ENCODE results near the gene PCGF2.

PCGF2 gene

GRCh38 chr17:38701504-38702165 is 46.5 kb downstream of the PCGF2 start (continued):
- TF ChIP-seq PATZ1 (tag by site-specific recombination; IDR thresholded peaks at IDR 0.05) (peak; percentile 11), ZNF549 (tag by site-specific recombination; IDR thresholded peaks at IDR 0.05) (no peak), ZNF654 (tag by site-specific recombination; IDR thresholded peaks at IDR 0.05; ENCODE audit: low read depth) (no peak), GLIS2 (tag by site-specific recombination; IDR thresholded peaks at IDR 0.05) (0 out of 2 replicates have a peak, but pooled peaks have one; percentile 28), ZFHX2 (tag by site-specific recombination; conservative IDR thresholded peaks at IDR 0.05) (peak; percentile 87), KLF1 (tag by site-specific recombination; IDR thresholded peaks at IDR 0.05) (peak; percentile 29; the same call in 1 of the 2 replicates), WT1 (tag by site-specific recombination; IDR thresholded peaks at IDR 0.05) (no peak), ZNF777 (tag by site-specific recombination; IDR thresholded peaks at IDR 0.05; ENCODE audit: borderline replicate concordance) (peak; percentile 36; the same call in 1 of the 2 replicates), ZNF335 (tag by site-specific recombination; conservative IDR thresholded peaks at IDR 0.05) (peak; percentile 75; the same call in 1 of the 2 replicates), ZNF341 (tag by site-specific recombination; IDR thresholded peaks at IDR 0.05; ENCODE audit: low read depth) (no peak), ZBTB21 (tag by site-specific recombination; IDR thresholded peaks at IDR 0.05) (0 out of 2 replicates have a peak, but pooled peaks have one; percentile 14), HOXC10 (CRISPR knock-in tag; IDR thresholded peaks at IDR 0.05) (0 out of 2 replicates have a peak, but pooled peaks have one; percentile 9), GLI4 (tag by site-specific recombination; IDR thresholded peaks at IDR 0.05) (no peak), ZNF473 (tag by site-specific recombination; IDR thresholded peaks at IDR 0.05) (no peak), ZNF266 (tag by site-specific recombination; IDR thresholded peaks at IDR 0.05; ENCODE audit: low read depth) (no peak), ZNF366 (tag by site-specific recombination; conservative IDR thresholded peaks at IDR 0.05) (no peak), ZNF114 (tag by site-specific recombination; IDR thresholded peaks at IDR 0.05) (no peak), GLIS1 (tag by site-specific recombination; IDR thresholded peaks at IDR 0.05) (0 out of 2 replicates have a peak, but pooled peaks have one; percentile 6)
- TF ChIP-seq, protein P1, sequence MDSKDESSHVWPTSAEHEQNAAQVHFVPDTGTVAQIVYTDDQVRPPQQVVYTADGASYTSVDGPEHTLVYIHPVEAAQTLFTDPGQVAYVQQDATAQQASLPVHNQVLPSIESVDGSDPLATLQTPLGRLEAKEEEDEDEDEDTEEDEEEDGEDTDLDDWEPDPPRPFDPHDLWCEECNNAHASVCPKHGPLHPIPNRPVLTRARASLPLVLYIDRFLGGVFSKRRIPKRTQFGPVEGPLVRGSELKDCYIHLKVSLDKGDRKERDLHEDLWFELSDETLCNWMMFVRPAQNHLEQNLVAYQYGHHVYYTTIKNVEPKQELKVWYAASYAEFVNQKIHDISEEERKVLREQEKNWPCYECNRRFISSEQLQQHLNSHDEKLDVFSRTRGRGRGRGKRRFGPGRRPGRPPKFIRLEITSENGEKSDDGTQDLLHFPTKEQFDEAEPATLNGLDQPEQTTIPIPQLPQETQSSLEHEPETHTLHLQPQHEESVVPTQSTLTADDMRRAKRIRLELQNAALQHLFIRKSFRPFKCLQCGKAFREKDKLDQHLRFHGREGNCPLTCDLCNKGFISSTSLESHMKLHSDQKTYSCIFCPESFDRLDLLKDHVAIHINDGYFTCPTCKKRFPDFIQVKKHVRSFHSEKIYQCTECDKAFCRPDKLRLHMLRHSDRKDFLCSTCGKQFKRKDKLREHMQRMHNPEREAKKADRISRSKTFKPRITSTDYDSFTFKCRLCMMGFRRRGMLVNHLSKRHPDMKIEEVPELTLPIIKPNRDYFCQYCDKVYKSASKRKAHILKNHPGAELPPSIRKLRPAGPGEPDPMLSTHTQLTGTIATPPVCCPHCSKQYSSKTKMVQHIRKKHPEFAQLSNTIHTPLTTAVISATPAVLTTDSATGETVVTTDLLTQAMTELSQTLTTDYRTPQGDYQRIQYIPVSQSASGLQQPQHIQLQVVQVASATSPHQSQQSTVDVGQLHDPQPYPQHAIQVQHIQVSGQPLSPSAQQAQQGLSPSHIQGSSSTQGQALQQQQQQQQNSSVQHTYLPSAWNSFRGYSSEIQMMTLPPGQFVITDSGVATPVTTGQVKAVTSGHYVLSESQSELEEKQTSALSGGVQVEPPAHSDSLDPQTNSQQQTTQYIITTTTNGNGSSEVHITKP (tag by site-specific recombination; IDR thresholded peaks at IDR 0.05), result peak; percentile 48
- TF ChIP-seq, protein P2, sequence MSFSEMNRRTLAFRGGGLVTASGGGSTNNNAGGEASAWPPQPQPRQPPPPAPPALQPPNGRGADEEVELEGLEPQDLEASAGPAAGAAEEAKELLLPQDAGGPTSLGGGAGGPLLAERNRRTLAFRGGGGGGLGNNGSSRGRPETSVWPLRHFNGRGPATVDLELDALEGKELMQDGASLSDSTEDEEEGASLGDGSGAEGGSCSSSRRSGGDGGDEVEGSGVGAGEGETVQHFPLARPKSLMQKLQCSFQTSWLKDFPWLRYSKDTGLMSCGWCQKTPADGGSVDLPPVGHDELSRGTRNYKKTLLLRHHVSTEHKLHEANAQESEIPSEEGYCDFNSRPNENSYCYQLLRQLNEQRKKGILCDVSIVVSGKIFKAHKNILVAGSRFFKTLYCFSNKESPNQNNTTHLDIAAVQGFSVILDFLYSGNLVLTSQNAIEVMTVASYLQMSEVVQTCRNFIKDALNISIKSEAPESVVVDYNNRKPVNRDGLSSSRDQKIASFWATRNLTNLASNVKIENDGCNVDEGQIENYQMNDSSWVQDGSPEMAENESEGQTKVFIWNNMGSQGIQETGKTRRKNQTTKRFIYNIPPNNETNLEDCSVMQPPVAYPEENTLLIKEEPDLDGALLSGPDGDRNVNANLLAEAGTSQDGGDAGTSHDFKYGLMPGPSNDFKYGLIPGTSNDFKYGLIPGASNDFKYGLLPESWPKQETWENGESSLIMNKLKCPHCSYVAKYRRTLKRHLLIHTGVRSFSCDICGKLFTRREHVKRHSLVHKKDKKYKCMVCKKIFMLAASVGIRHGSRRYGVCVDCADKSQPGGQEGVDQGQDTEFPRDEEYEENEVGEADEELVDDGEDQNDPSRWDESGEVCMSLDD (tag by site-specific recombination; IDR thresholded peaks at IDR 0.05), result peak; percentile 76
